Loucy (cell line): ENCODE measurements around the gene MCF2L2.

ENCODE experiments used
- H2AFZ ChIP-seq: fragments of 200-600 bp; sonication (generic); 2 replicates; pipeline ENCODE4 v1.6.0; 2016; ENCODE audit warnings: antibody characterized with exemption, mild to moderate bottlenecking, low read length, moderate library complexity
- H3F3A ChIP-seq: fragments of 200-600 bp; 2 replicates; pipeline ENCODE4 v1.6.0; 2016; ENCODE audit warnings: antibody characterized with exemption, low read depth, mild to moderate bottlenecking
- H3K27me3 ChIP-seq: fragments of 200-600 bp; sonication (generic); 2 replicates; pipeline ENCODE4 v1.6.1; 2014; ENCODE audit warnings: low read length, mild to moderate bottlenecking; ENCODE audit not compliant: insufficient read depth, poor library complexity, severe bottlenecking
- H3K36me3 ChIP-seq: fragments of 200-600 bp; sonication (generic); 2 replicates; pipeline ENCODE4 v1.6.1; 2016; ENCODE audit warnings: low read length; ENCODE audit not compliant: insufficient read depth
- H3K4me1 ChIP-seq: fragments of 200-600 bp; sonication (generic); 2 replicates; pipeline ENCODE4 v1.5.1; 2014; ENCODE audit warnings: low read length, mild to moderate bottlenecking; ENCODE audit not compliant: insufficient read depth, poor library complexity, severe bottlenecking
- H3K4me2 ChIP-seq: fragments of 200-600 bp; sonication (generic); 2 replicates; pipeline ENCODE4 v1.6.0; 2014; ENCODE audit warnings: antibody characterized with exemption, low read length, low read depth, mild to moderate bottlenecking; ENCODE audit not compliant: poor library complexity, severe bottlenecking
- H3K4me3 ChIP-seq: fragments of 200-600 bp; sonication (generic); 2 replicates; pipeline ENCODE4 v1.5.1; 2014; ENCODE audit warnings: low read length, mild to moderate bottlenecking, mixed read lengths; ENCODE audit not compliant: poor library complexity, severe bottlenecking
- H3K79me2 ChIP-seq: fragments of 200-600 bp; sonication (generic); 2 replicates; pipeline ENCODE4 v1.6.1; 2014; ENCODE audit warnings: low read length; ENCODE audit not compliant: insufficient read depth
- H3K9ac ChIP-seq: fragments of 200-600 bp; sonication (generic); 2 replicates; pipeline ENCODE4 v1.6.0; 2014; ENCODE audit warnings: mild to moderate bottlenecking, low read depth, low read length, moderate library complexity; ENCODE audit not compliant: poor library complexity, severe bottlenecking
- H3K9me2 ChIP-seq: fragments of 200-600 bp; sonication (generic); replicated peaks from 2 replicates; pipeline ENCODE4 v1.6.1; 2016; ENCODE audit warnings: low read depth, low read length, mixed read lengths
- H3K9me3 ChIP-seq: fragments of 200-600 bp; sonication (generic); 2 replicates; pipeline ENCODE4 v1.6.1; 2014; ENCODE audit warnings: mild to moderate bottlenecking, antibody characterized with exemption, low read length, low read depth; ENCODE audit not compliant: insufficient read depth
- H4K20me1 ChIP-seq: fragments of 200-600 bp; sonication (generic); 2 replicates; pipeline ENCODE4 v1.6.0; 2014; ENCODE audit warnings: antibody characterized with exemption, low read length, mild to moderate bottlenecking; ENCODE audit not compliant: insufficient read depth, poor library complexity, severe bottlenecking
- CTCF ChIP-seq: fragments of 200-600 bp; sonication (generic); conservative IDR thresholded peaks from 2 replicates; pipeline ENCODE4 v1.5.1; 2014; ENCODE audit warnings: mild to moderate bottlenecking, antibody characterized with exemption, low read length
- EZH2phosphoT487 ChIP-seq: fragments of 200-600 bp; IDR thresholded peaks from 2 replicates; pipeline ENCODE4 v1.6.1; 2018; ENCODE audit warnings: antibody characterized with exemption, mild to moderate bottlenecking, moderate library complexity, borderline replicate concordance

MCF2L2 gene

GRCh38 chr3:183331498-183331897, 96.9 kb downstream of the MCF2L2 start:
- Histone ChIP-seq H3K36me3 (no peaks in the 10 kb centered on the region), H3K9ac (no peak overlapping the region), H3K79me2 (no peaks in the 10 kb centered on the region), H3F3A (no peaks in the 10 kb centered on the region), H2AFZ (peak overlapping the region; percentile 71), H3K4me2 (peak overlapping the region; percentile 34), H3K9me2 (no peaks in the 10 kb centered on the region), H3K4me3 (peak overlapping the region; percentile 22), H4K20me1 (no peaks in the 10 kb centered on the region), H3K9me3 (no peaks in the 10 kb centered on the region), H3K4me1 (peaks cover 18% of the 10 kb centered on the region), H3K27me3 (no peaks in the 10 kb centered on the region)
- TF ChIP-seq EZH2phosphoT487 (no peak), CTCF (no peak)

GRCh38 chr3:183330881-183331280, 97.5 kb downstream of the MCF2L2 start:
- H3K27me3 ChIP-seq: no peaks in the 10 kb centered on the region
- H3K4me1 ChIP-seq: peaks cover 18% of the 10 kb centered on the region
- H3K79me2 ChIP-seq: no peaks in the 10 kb centered on the region
- no peaks in the 10 kb centered on the region for H4K20me1 ChIP-seq
- H3F3A ChIP-seq: no peaks in the 10 kb centered on the region
- no peak for TF ChIP-seq CTCF
- TF ChIP-seq EZH2phosphoT487: no peak
- H2AFZ ChIP-seq: peak overlapping the region; percentile 71
- H3K4me2 ChIP-seq: peak overlapping the region; percentile 34
- no peaks in the 10 kb centered on the region for H3K9me2 ChIP-seq
- peak overlapping the region; percentile 22 for H3K4me3 ChIP-seq
- no peak overlapping the region for H3K9ac ChIP-seq
- H3K36me3 ChIP-seq: no peaks in the 10 kb centered on the region
- no peaks in the 10 kb centered on the region for H3K9me3 ChIP-seq

GRCh38 chr3:183329543-183329942, 98.9 kb downstream of the MCF2L2 start:
- Histone ChIP-seq H3K36me3 (no peaks in the 10 kb centered on the region), H3K27me3 (no peaks in the 10 kb centered on the region), H3K9me3 (no peaks in the 10 kb centered on the region), H3K79me2 (no peaks in the 10 kb centered on the region), H3K9ac (no peak overlapping the region), H4K20me1 (no peaks in the 10 kb centered on the region), H2AFZ (no peak overlapping the region), H3F3A (no peaks in the 10 kb centered on the region), H3K4me3 (no peak overlapping the region), H3K9me2 (no peaks in the 10 kb centered on the region), H3K4me2 (no peak overlapping the region), H3K4me1 (peaks cover 18% of the 10 kb centered on the region)
- TF ChIP-seq CTCF (no peak), EZH2phosphoT487 (no peak)
